ENCODE measurements around the gene COL8A1.

Gene COL8A1

DNA sequence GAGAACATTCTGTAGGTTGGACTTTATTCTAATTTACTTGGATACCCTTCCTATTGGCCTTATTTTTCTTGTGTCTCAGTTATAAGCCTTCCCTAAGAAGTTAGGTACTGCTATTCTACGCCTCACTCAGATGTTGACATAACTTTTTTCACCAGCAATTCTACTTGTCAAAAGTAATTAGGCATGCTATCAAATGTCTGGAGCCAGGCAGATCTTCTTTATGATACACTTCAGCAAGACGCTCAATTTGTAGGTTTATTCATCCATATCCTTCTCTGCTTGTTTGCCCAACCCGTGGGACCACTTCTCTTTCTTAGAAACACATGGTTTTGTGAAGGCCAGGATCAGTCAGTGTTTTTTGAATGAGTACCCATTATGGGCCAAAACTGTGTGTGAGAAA, 36.2 kb upstream of the COL8A1 start:
- whole genome bisulfite sequencing, 2 donors (ENCODE audit: extremely low coverage in 2 of 2, insufficient read length in 2 of 2, insufficient replicate concordance in 1 of 2), result no CpG with 5 or more reads among the region's 3 CpGs
- H3K9ac ChIP-seq (ENCODE audit: low read depth, low read length, poor library complexity), result no peak overlapping the region
- no peak overlapping the region for H3K4me2 ChIP-seq (ENCODE audit: insufficient read depth, low read length, poor library complexity, severe bottlenecking)
- no peaks in the 10 kb centered on the region for H3K4me1 ChIP-seq (ENCODE audit: control insufficient read depth in 2 of 2, insufficient read depth in 1 of 2, low read depth in 1 of 2, low read length in 2 of 2)
- no peak overlapping the region for H3K14ac ChIP-seq (ENCODE audit: low read length)
- no peak overlapping the region for H3K23ac ChIP-seq (ENCODE audit: low read depth, low read length, poor library complexity)
- no peaks in the 10 kb centered on the region for H3K36me3 ChIP-seq (replicated peaks in 1 of 2; ENCODE audit: control insufficient read depth in 2 of 2, insufficient read depth in 2 of 2, low read length in 2 of 2)
- no peak overlapping the region for H2BK12ac ChIP-seq (ENCODE audit: low read length)
- no peaks in the 10 kb centered on the region for H3K27me3 ChIP-seq (ENCODE audit: control insufficient read depth in 3 of 3, insufficient read depth in 3 of 3, low read depth in 1 of 3, low read length in 3 of 3)
- H3K79me1 ChIP-seq (ENCODE audit: low read depth, low read length), result no peaks in the 10 kb centered on the region
- H2AK5ac ChIP-seq (ENCODE audit: low read depth, low read length), result no peak overlapping the region
- no peak overlapping the region for H3K18ac ChIP-seq (ENCODE audit: low read length)
- no peak overlapping the region for H2BK15ac ChIP-seq (ENCODE audit: low read length)
- H2BK5ac ChIP-seq (ENCODE audit: low read length), result no peak overlapping the region
- no peak overlapping the region for H3K4ac ChIP-seq (ENCODE audit: low read length)
- no peak for DNase-seq (ENCODE audit: low spot score)
- no peak overlapping the region for H4K8ac ChIP-seq (ENCODE audit: low read depth, low read length)
- no peak overlapping the region for H2BK120ac ChIP-seq (ENCODE audit: low read depth, low read length)
- H3K4me3 ChIP-seq (ENCODE audit: low read length in 2 of 2), result no peak overlapping the region
- H3K9me3 ChIP-seq (replicated peaks in 1 of 2; ENCODE audit: control insufficient read depth in 2 of 2, insufficient read depth in 1 of 2, low read depth in 1 of 2, low read length in 2 of 2), result no peaks in the 10 kb centered on the region
- no peak overlapping the region for H2AFZ ChIP-seq (ENCODE audit: low read length)
- H4K91ac ChIP-seq (ENCODE audit: low read depth, low read length, poor library complexity), result no peak overlapping the region
- H3K27ac ChIP-seq (replicated peaks; ENCODE audit: low read length), result no peak overlapping the region

DNA sequence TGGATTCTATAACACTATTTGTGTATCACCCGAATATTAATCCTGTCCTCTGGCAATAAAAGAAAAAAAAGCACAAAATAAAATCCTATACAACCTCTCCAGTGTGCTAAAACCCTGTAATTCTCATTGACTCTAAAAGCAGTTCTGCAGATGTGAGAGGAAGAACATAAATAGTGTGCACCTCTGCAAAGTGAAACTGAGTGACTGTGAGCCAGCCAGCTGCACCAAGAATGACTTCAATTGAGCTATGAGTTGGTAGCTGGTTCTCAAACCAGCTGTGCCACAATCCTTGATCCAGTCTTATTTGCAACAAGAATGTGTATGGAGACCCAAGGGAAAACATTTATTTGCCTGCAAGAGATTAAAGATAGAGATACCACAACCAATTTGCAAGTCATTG, 31.2 kb upstream of the COL8A1 start:
- no CpG with 5 or more reads among the region's 1 CpG for WGBS, 2 donors (ENCODE audit: extremely low coverage in 2 of 2, insufficient read length in 2 of 2, insufficient replicate concordance in 1 of 2)
- H3K4ac ChIP-seq (ENCODE audit: low read length), result no peak overlapping the region
- no peak overlapping the region for H2AK5ac ChIP-seq (ENCODE audit: low read depth, low read length)
- no peak overlapping the region for H2BK15ac ChIP-seq (ENCODE audit: low read length)
- no peak overlapping the region for H2BK5ac ChIP-seq (ENCODE audit: low read length)
- no peak overlapping the region for H3K9ac ChIP-seq (ENCODE audit: low read depth, low read length, poor library complexity)
- no peak overlapping the region for H2BK12ac ChIP-seq (ENCODE audit: low read length)
- H3K18ac ChIP-seq (ENCODE audit: low read length), result no peak overlapping the region
- no peaks in the 10 kb centered on the region for H3K79me1 ChIP-seq (ENCODE audit: low read depth, low read length)
- H3K14ac ChIP-seq (ENCODE audit: low read length), result no peak overlapping the region
- no peaks in the 10 kb centered on the region for H3K4me1 ChIP-seq (ENCODE audit: control insufficient read depth in 2 of 2, insufficient read depth in 1 of 2, low read depth in 1 of 2, low read length in 2 of 2)
- H3K4me2 ChIP-seq (ENCODE audit: insufficient read depth, low read length, poor library complexity, severe bottlenecking), result no peak overlapping the region
- no peaks in the 10 kb centered on the region for H3K9me3 ChIP-seq (replicated peaks in 1 of 2; ENCODE audit: control insufficient read depth in 2 of 2, insufficient read depth in 1 of 2, low read depth in 1 of 2, low read length in 2 of 2)
- H2AFZ ChIP-seq (ENCODE audit: low read length), result no peak overlapping the region
- H3K27me3 ChIP-seq (ENCODE audit: control insufficient read depth in 3 of 3, insufficient read depth in 3 of 3, low read depth in 1 of 3, low read length in 3 of 3), result no peaks in the 10 kb centered on the region
- H3K27ac ChIP-seq (replicated peaks; ENCODE audit: low read length), result no peak overlapping the region
- no peak for DNase-seq (ENCODE audit: low spot score)
- H3K4me3 ChIP-seq (ENCODE audit: low read length in 2 of 2), result no peak overlapping the region
- H4K91ac ChIP-seq (ENCODE audit: low read depth, low read length, poor library complexity), result no peak overlapping the region
- no peak overlapping the region for H2BK120ac ChIP-seq (ENCODE audit: low read depth, low read length)
- no peaks in the 10 kb centered on the region for H3K36me3 ChIP-seq (replicated peaks in 1 of 2; ENCODE audit: control insufficient read depth in 2 of 2, insufficient read depth in 2 of 2, low read length in 2 of 2)
- H4K8ac ChIP-seq (ENCODE audit: low read depth, low read length), result no peak overlapping the region
- no peak overlapping the region for H3K23ac ChIP-seq (ENCODE audit: low read depth, low read length, poor library complexity)

DNA sequence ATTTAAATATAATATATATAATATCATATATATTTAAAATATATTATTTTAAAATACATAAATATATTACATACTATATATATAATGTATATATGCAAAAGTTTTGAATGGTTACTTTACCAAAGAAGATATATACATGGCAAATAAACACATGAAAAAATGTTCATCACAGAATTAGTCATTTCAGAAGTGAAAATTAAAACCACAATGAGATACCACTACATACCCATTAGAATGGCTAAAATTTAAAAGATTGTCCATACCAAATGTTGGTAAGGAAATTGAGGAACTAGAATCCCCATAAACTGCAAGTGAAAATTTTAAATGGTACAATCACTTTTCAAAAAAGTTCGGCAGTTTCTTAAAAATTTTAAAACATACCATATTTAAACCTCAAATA, 23.6 kb upstream of the COL8A1 start:
- H3K4me1 ChIP-seq (ENCODE audit: control insufficient read depth in 2 of 2, insufficient read depth in 1 of 2, low read depth in 1 of 2, low read length in 2 of 2), result no peaks in the 10 kb centered on the region
- no peak overlapping the region for H2BK5ac ChIP-seq (ENCODE audit: low read length)
- H2BK15ac ChIP-seq (ENCODE audit: low read length), result no peak overlapping the region
- no peak overlapping the region for H3K4ac ChIP-seq (ENCODE audit: low read length)
- no peak overlapping the region for H3K27ac ChIP-seq (replicated peaks; ENCODE audit: low read length)
- H2AFZ ChIP-seq (ENCODE audit: low read length), result no peak overlapping the region
- no peak overlapping the region for H3K4me2 ChIP-seq (ENCODE audit: insufficient read depth, low read length, poor library complexity, severe bottlenecking)
- H2AK5ac ChIP-seq (ENCODE audit: low read depth, low read length), result no peak overlapping the region
- H4K8ac ChIP-seq (ENCODE audit: low read depth, low read length), result no peak overlapping the region
- H3K27me3 ChIP-seq (ENCODE audit: control insufficient read depth in 3 of 3, insufficient read depth in 3 of 3, low read depth in 1 of 3, low read length in 3 of 3), result no peaks in the 10 kb centered on the region
- no peak overlapping the region for H3K4me3 ChIP-seq (ENCODE audit: low read length in 2 of 2)
- no peak overlapping the region for H2BK120ac ChIP-seq (ENCODE audit: low read depth, low read length)
- no CpG with 5 or more reads among the region's 1 CpG for WGBS, 2 donors (ENCODE audit: extremely low coverage in 2 of 2, insufficient read length in 2 of 2, insufficient replicate concordance in 1 of 2)
- no peak overlapping the region for H3K9ac ChIP-seq (ENCODE audit: low read depth, low read length, poor library complexity)
- DNase-seq (ENCODE audit: low spot score), result no peak
- H2BK12ac ChIP-seq (ENCODE audit: low read length), result no peak overlapping the region
- no peaks in the 10 kb centered on the region for H3K9me3 ChIP-seq (replicated peaks in 1 of 2; ENCODE audit: control insufficient read depth in 2 of 2, insufficient read depth in 1 of 2, low read depth in 1 of 2, low read length in 2 of 2)
- no peak overlapping the region for H4K91ac ChIP-seq (ENCODE audit: low read depth, low read length, poor library complexity)
- no peak overlapping the region for H3K23ac ChIP-seq (ENCODE audit: low read depth, low read length, poor library complexity)
- H3K36me3 ChIP-seq (replicated peaks in 1 of 2; ENCODE audit: control insufficient read depth in 2 of 2, insufficient read depth in 2 of 2, low read length in 2 of 2), result no peaks in the 10 kb centered on the region
- no peak overlapping the region for H3K18ac ChIP-seq (ENCODE audit: low read length)
- H3K14ac ChIP-seq (ENCODE audit: low read length), result no peak overlapping the region
- H3K79me1 ChIP-seq (ENCODE audit: low read depth, low read length), result no peaks in the 10 kb centered on the region

DNA sequence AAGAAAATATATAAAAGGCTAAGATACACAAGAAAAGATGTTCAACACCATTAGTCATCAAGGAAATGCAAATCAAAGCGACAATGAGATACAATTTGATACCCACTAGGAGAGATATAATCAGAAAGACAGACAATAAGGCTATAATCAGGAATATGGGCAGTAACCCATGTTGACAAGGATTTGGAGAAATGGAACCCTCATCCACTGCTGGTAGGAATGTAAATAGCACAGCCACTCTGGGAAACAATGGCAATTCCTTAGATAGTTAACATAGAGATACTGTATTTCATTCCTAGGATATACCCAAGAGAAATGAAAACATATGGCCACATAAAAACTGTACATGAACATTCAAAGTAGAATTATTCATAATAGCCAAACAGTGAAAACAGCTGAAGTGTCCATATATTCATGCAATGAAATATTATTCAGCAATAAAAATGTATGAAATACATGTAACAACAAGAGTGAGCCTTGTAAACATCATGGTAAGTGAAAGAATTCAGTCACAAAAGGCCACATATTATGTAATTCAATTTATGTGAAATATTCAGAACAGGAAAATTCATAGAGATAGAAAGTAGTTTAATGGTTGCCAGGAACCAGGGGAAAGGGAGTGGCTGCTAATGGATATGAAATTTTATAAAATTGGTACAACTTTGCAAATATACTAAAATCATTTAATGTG, 18.2 kb upstream of the COL8A1 start:
- WGBS, 2 donors (ENCODE audit: extremely low coverage in 2 of 2, insufficient read length in 2 of 2, insufficient replicate concordance in 1 of 2), result no CpG with 5 or more reads among the region's 1 CpG
- no peak overlapping the region for H3K4me2 ChIP-seq (ENCODE audit: insufficient read depth, low read length, poor library complexity, severe bottlenecking)
- H4K8ac ChIP-seq (ENCODE audit: low read depth, low read length), result no peak overlapping the region
- H3K4me3 ChIP-seq (ENCODE audit: low read length in 2 of 2), result no peak overlapping the region
- no peaks in the 10 kb centered on the region for H3K79me1 ChIP-seq (ENCODE audit: low read depth, low read length)
- H2AFZ ChIP-seq (ENCODE audit: low read length), result no peak overlapping the region
- H2BK15ac ChIP-seq (ENCODE audit: low read length), result no peak overlapping the region
- H2BK5ac ChIP-seq (ENCODE audit: low read length), result no peak overlapping the region
- H2BK12ac ChIP-seq (ENCODE audit: low read length), result no peak overlapping the region
- H2BK120ac ChIP-seq (ENCODE audit: low read depth, low read length), result no peak overlapping the region
- H3K4me1 ChIP-seq (ENCODE audit: control insufficient read depth in 2 of 2, insufficient read depth in 1 of 2, low read depth in 1 of 2, low read length in 2 of 2), result no peaks in the 10 kb centered on the region
- H3K9ac ChIP-seq (ENCODE audit: low read depth, low read length, poor library complexity), result no peak overlapping the region
- no peak overlapping the region for H3K27ac ChIP-seq (replicated peaks; ENCODE audit: low read length)
- H4K91ac ChIP-seq (ENCODE audit: low read depth, low read length, poor library complexity), result no peak overlapping the region
- H3K23ac ChIP-seq (ENCODE audit: low read depth, low read length, poor library complexity), result no peak overlapping the region
- no peak overlapping the region for H2AK5ac ChIP-seq (ENCODE audit: low read depth, low read length)
- no peak overlapping the region for H3K18ac ChIP-seq (ENCODE audit: low read length)
- H3K36me3 ChIP-seq (replicated peaks in 1 of 2; ENCODE audit: control insufficient read depth in 2 of 2, insufficient read depth in 2 of 2, low read length in 2 of 2), result no peaks in the 10 kb centered on the region
- no peaks in the 10 kb centered on the region for H3K27me3 ChIP-seq (ENCODE audit: control insufficient read depth in 3 of 3, insufficient read depth in 3 of 3, low read depth in 1 of 3, low read length in 3 of 3)
- no peak for DNase-seq (ENCODE audit: low spot score)
- H3K9me3 ChIP-seq (replicated peaks in 1 of 2; ENCODE audit: control insufficient read depth in 2 of 2, insufficient read depth in 1 of 2, low read depth in 1 of 2, low read length in 2 of 2), result no peaks in the 10 kb centered on the region
- no peak overlapping the region for H3K4ac ChIP-seq (ENCODE audit: low read length)
- H3K14ac ChIP-seq (ENCODE audit: low read length), result no peak overlapping the region
